ENCODE results near the gene IKZF2.

DNA sequence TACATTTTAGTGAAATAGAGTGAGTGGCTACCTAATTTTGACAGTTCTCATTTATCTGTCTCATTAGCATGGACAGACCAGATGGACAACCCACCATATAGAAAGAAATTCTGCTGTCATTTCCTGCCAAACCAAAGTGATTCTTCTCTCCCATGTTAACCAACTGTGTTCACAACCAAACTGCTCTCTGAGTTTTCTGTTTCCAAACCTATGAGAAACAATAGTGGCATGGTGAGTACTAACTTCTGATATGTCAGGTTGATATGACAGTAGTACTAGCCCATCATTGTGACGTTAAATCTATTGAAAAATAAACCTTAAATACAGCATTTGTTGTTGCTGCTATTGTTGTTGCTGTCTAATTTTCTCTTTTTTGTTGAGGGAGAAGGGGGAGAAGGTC, 72.7 kb downstream of the IKZF2 start:
- TF ChIP-seq CBFB (IDR thresholded peaks at IDR 0.05; ENCODE audit: low read depth) (no peak), TCF12 (IDR thresholded peaks at IDR 0.05; ENCODE audit: low read depth, low read length) (no peak), MXI1 (IDR thresholded peaks at IDR 0.05; ENCODE audit: low read depth, low read length) (no peak), POLR2A (IDR thresholded peaks at IDR 0.05; ENCODE audit: low read depth, low read length) (no peak), EP300 (IDR thresholded peaks at IDR 0.05; ENCODE audit: borderline replicate concordance in 1 of 2, control insufficient read depth in 1 of 2, low read depth in 2 of 2, low read length in 2 of 2) (no peak), NFYB (IDR thresholded peaks at IDR 0.05; ENCODE audit: insufficient read depth, low read depth, low read length) (no peak)
- TF ChIP-seq, protein P1, sequence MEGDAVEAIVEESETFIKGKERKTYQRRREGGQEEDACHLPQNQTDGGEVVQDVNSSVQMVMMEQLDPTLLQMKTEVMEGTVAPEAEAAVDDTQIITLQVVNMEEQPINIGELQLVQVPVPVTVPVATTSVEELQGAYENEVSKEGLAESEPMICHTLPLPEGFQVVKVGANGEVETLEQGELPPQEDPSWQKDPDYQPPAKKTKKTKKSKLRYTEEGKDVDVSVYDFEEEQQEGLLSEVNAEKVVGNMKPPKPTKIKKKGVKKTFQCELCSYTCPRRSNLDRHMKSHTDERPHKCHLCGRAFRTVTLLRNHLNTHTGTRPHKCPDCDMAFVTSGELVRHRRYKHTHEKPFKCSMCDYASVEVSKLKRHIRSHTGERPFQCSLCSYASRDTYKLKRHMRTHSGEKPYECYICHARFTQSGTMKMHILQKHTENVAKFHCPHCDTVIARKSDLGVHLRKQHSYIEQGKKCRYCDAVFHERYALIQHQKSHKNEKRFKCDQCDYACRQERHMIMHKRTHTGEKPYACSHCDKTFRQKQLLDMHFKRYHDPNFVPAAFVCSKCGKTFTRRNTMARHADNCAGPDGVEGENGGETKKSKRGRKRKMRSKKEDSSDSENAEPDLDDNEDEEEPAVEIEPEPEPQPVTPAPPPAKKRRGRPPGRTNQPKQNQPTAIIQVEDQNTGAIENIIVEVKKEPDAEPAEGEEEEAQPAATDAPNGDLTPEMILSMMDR (IDR thresholded peaks at IDR 0.05 in 2 of 3, conservative IDR thresholded peaks at IDR 0.05 in 1 of 3; ENCODE audit: control insufficient read depth in 2 of 3, extremely low read depth in 1 of 3, insufficient read depth in 1 of 3, low read depth in 3 of 3, low read length in 3 of 3): no peak
- TF ChIP-seq, protein P2, sequence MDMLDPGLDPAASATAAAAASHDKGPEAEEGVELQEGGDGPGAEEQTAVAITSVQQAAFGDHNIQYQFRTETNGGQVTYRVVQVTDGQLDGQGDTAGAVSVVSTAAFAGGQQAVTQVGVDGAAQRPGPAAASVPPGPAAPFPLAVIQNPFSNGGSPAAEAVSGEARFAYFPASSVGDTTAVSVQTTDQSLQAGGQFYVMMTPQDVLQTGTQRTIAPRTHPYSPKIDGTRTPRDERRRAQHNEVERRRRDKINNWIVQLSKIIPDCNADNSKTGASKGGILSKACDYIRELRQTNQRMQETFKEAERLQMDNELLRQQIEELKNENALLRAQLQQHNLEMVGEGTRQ (IDR thresholded peaks at IDR 0.05; ENCODE audit: borderline replicate concordance, low read depth, low read length): no peak

Measured in GM12878 (cell line).